Prostate gland (tissue), 2 donors: ENCODE data around the gene ARHGAP44. TPM values are rescaled to one million over a fixed set of nuclear protein-coding genes. Genes with fewer than 3 reads are reported as not detected.

Experiments used
- DNase-seq: peaks from one replicate; pipeline ENCODE4 v3.0.0-alpha.2; 2019; ENCODE audit warnings: low spot score
- H3K27ac ChIP-seq, 2 donors: fragments of 200-600 bp; sonication (generic); 2 replicates each; pipeline ENCODE4 v1.5.1; 2017 to 2019
- H3K27me3 ChIP-seq: fragments of 200-600 bp; sonication (generic); replicated peaks from 2 replicates; pipeline ENCODE4 v1.5.1; 2019; ENCODE audit not compliant: insufficient read depth
- H3K36me3 ChIP-seq, 2 donors: fragments of 200-600 bp; sonication (generic); 1 replicate in 1 of 2; 2 replicates in 1 of 2; pipeline versions ENCODE4 v1.5.1 to v1.8.1; 2017 to 2019
- H3K4me1 ChIP-seq: fragments of 200-600 bp; sonication (generic); replicated peaks from 2 replicates; pipeline ENCODE4 v1.5.1; 2019
- H3K4me3 ChIP-seq, 2 donors: fragments of 200-600 bp; sonication (generic); 2 replicates each; pipeline ENCODE4 v1.5.1; 2017 to 2019
- H3K9me3 ChIP-seq: fragments of 200-600 bp; sonication (generic); 2 replicates; pipeline ENCODE4 v1.5.1; 2017
- CTCF ChIP-seq, 4 experiments: fragments of 200-600 bp in 2 of 4; fragments of 450-650 bp in 2 of 4; sonication (generic) in 2 of 4; IDR thresholded peaks; 1 replicate in 3 of 4; 2 replicates in 1 of 4; pipeline ENCODE4 v1.5.1; 2016 to 2019; ENCODE audit warnings: antibody characterized with exemption in 4 of 4, mild to moderate bottlenecking in 2 of 4, moderate library complexity in 2 of 4
- POLR2A ChIP-seq: fragments of 450-650 bp; IDR thresholded peaks from one replicate; pipeline ENCODE4 v1.6.1; 2016; ENCODE audit warnings: antibody characterized with exemption, mild to moderate bottlenecking
- POLR2AphosphoS5 ChIP-seq: sonication (generic); formaldehyde crosslinking; IDR thresholded peaks from one replicate; pipeline ENCODE4 v1.6.1; 2017; ENCODE audit warnings: antibody characterized with exemption
- WGBS: methylation state at CpG from one replicate; pipeline ENCODE4 v1.1.5; 2018; 5-methylcytosine and 5-hydroxymethylcytosine counted together
- intact Hi-C: fragments of 100-400 bp; cut with DNase I; formaldehyde crosslinking; loops from one replicate; pipeline ENCODE4 v1.14.2; 2022
- total RNA-seq, 2 donors: library from RNA; depleted of rRNA; stranded (reverse); fragments of >200 nt; gene quantifications; one replicate each; pipeline ENCODE4 v1.1.0, GENCODE V29; 2016

The ARHGAP44 gene
- total RNA-seq, 2 donors from 2014 or later = 7.5 to 15.7 TPM

GRCh38 chr17:12928736-12929135, 139.4 kb downstream of the ARHGAP44 start:
- intact Hi-C loops = no loop called here

GRCh38 chr17:12936501-12936900, 147.2 kb downstream of the ARHGAP44 start:
- Histone ChIP-seq H3K27ac (no peak overlapping the region), H3K27me3 (no peaks in the 10 kb centered on the region), H3K36me3 (no peaks in the 10 kb centered on the region), H3K4me3 (no peak overlapping the region), H3K4me1 (no peaks in the 10 kb centered on the region), H3K9me3 (no peaks in the 10 kb centered on the region)
- TF ChIP-seq POLR2A (no peak), CTCF (IDR thresholded peaks at IDR 0.05) (no peak), POLR2AphosphoS5 (no peak)
- no peak for DNase-seq
- 52% methylated on average over 3 of the region's 3 CpGs for WGBS
- intact Hi-C loops = no loop called here

More at GRCh38 chr17:12928736-12929135, 139.4 kb downstream of the ARHGAP44 start:
- no peak for TF ChIP-seq POLR2A
- TF ChIP-seq CTCF (IDR thresholded peaks at IDR 0.05) = peak in 1 of 4 experiments; percentile 16
- no peak for TF ChIP-seq POLR2AphosphoS5
- H3K4me1 ChIP-seq = no peaks in the 10 kb centered on the region
- 25% methylated on average over 2 of the region's 2 CpGs for WGBS
- DNase-seq = no peak
- H3K36me3 ChIP-seq = no peaks in the 10 kb centered on the region
- H3K9me3 ChIP-seq = no peaks in the 10 kb centered on the region
- H3K27me3 ChIP-seq = no peaks in the 10 kb centered on the region
- H3K4me3 ChIP-seq = no peak overlapping the region
- H3K27ac ChIP-seq = no peak overlapping the region

- no peaks in the 10 kb centered on the region for H3K9me3 ChIP-seq
- TF ChIP-seq CTCF (IDR thresholded peaks at IDR 0.05) (no peak), POLR2A (no peak), POLR2AphosphoS5 (no peak)
These were observed 151.4 kb downstream of the ARHGAP44 start for GRCh38 chr17:12940699-12941098.

GRCh38 chr17:12947047-12947446, 157.7 kb downstream of the ARHGAP44 start:
- H3K9me3 ChIP-seq = no peaks in the 10 kb centered on the region
- H3K4me1 ChIP-seq = no peaks in the 10 kb centered on the region
- no peak overlapping the region for H3K4me3 ChIP-seq
- no peaks in the 10 kb centered on the region for H3K27me3 ChIP-seq
- WGBS = 77% methylated on average over 4 of the region's 4 CpGs
- DNase-seq = no peak
- no peak for TF ChIP-seq POLR2AphosphoS5
- no peak for TF ChIP-seq CTCF (IDR thresholded peaks at IDR 0.05)
- no peaks in the 10 kb centered on the region for H3K36me3 ChIP-seq
- intact Hi-C loops = no loop called here
- no peak overlapping the region for H3K27ac ChIP-seq

More at GRCh38 chr17:12940699-12941098, 151.4 kb downstream of the ARHGAP44 start:
- WGBS = 92% methylated on average over 2 of the region's 2 CpGs
- Histone ChIP-seq H3K4me1 (no peaks in the 10 kb centered on the region), H3K36me3 (no peaks in the 10 kb centered on the region), H3K27me3 (no peaks in the 10 kb centered on the region), H3K4me3 (no peak overlapping the region), H3K27ac (no peak overlapping the region)
- DNase-seq = no peak
- intact Hi-C loops = no loop called here

- Histone ChIP-seq H3K9me3 (no peaks in the 10 kb centered on the region), H3K27ac (no peak overlapping the region), H3K4me3 (no peak overlapping the region), H3K27me3 (no peaks in the 10 kb centered on the region), H3K4me1 (no peaks in the 10 kb centered on the region), H3K36me3 (no peaks in the 10 kb centered on the region)
- TF ChIP-seq POLR2AphosphoS5 = no peak
- no peak for TF ChIP-seq CTCF (IDR thresholded peaks at IDR 0.05)
- TF ChIP-seq POLR2A = no peak
- intact Hi-C loops = no loop called here
- WGBS = 96% methylated on average over 4 of the region's 4 CpGs
- no peak for DNase-seq
These were observed 162.7 kb downstream of the ARHGAP44 start for GRCh38 chr17:12952012-12952411.
